Stimulated activated memory B cell treated with anti-CD40 and anti-IgM and Interleukin-4, amounts not matched to agents 10 μg/mL and 1 μg/mL and 100 μg/mL, for 72 hours (primary cell): ENCODE results near the gene DMAC2.

Source experiments
- ATAC-seq: fragments of 150-1000 bp; cut with Tn5 transposase; 2 replicates; pipeline ENCODE4 v1.10.0; 2021
- H3K27ac Mint-ChIP-seq: one replicate; pipeline ENCODE4 v1.8.0; 2022; ENCODE audit warnings: mild to moderate bottlenecking, mixed read lengths
- H3K27me3 Mint-ChIP-seq: one replicate; pipeline ENCODE4 v1.8.0; 2022; ENCODE audit warnings: mixed read lengths
- H3K36me3 Mint-ChIP-seq: one replicate; pipeline ENCODE4 v1.8.0; 2022; ENCODE audit warnings: mixed read lengths
- H3K4me1 Mint-ChIP-seq: one replicate; pipeline ENCODE4 v1.8.0; 2022; ENCODE audit warnings: mixed read lengths
- H3K4me3 Mint-ChIP-seq: one replicate; pipeline ENCODE4 v1.8.0; 2022; ENCODE audit warnings: mild to moderate bottlenecking, moderate library complexity, mixed read lengths
- H3K9me3 Mint-ChIP-seq: one replicate; pipeline ENCODE4 v1.8.0; 2022; ENCODE audit warnings: mixed read lengths

The DMAC2 gene

DNA sequence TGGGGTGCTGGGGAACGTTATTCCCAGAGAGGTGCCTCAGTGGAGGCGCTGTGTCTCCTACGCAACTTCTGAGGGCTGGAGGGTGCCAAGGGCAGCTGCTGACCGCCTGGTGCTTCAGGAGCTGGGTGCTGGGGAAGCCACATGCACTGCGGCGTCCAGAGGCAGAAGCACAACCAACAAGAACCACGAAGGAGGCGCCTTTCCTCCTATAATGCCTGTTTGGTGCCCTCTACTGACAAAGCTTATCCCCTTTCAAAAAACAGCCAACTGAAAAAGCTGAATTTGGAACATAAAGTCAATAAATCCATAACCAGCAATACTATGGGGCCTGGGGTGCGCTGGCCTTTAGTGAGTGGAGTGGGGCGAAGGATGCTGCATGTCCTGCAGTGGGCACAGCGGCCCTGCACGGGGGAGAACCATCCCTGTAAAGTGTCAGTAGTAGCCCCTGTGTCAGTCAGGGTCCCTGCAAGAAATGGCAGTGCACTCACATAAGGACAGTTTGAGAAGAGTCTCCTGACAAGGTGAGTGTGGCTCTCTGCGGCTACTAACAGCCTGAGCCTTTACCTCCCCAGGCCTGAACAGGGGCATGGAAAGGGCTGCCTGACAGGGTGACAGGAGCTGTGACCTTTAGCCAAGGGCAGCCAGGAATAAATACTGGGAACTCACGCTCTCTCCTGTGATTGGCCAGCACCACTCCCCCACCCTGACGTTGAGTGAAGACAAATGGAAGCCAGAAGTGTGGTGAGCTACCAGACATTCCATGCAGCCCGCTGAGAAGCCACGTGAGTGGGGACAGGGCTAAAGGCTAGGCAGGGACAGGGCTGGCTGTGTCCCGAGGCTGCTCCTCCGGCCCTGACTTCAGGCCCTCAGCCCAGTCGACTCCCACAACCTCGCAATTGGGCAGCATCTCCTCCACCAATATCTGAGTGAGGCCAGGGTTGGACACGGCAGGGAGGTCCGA is 8.0 kb downstream of the DMAC2 start:
- no peak overlapping the region for H3K4me3 Mint-ChIP-seq
- ATAC-seq, result no peak
- no peaks in the 10 kb centered on the region for H3K9me3 Mint-ChIP-seq
- no peak overlapping the region for H3K27ac Mint-ChIP-seq
- H3K36me3 Mint-ChIP-seq, result peaks cover 37% of the 10 kb centered on the region
- H3K4me1 Mint-ChIP-seq, result peaks cover 18% of the 10 kb centered on the region
- no peaks in the 10 kb centered on the region for H3K27me3 Mint-ChIP-seq

DNA sequence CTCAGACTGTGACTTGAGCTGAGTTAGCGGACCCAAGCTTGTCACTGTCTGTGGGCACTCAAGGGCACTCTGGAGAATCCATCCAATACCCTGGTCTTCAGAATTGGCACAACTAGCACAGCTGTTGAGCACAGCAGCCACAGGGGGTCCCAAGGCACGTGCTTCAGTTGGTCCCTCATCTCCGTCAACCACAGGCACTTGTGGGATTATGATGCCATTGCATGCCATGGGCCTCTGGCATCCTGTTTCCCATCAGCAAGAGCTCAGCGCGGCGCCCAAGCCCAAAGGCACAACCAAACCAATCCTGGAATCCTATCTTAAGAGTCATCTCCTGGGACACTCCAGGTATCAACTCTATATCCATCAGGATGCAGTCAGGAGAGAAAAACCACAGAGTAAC is 8.8 kb downstream of the DMAC2 start:
- H3K9me3 Mint-ChIP-seq, result no peaks in the 10 kb centered on the region
- H3K36me3 Mint-ChIP-seq, result peaks cover 36% of the 10 kb centered on the region
- ATAC-seq, result no peak
- H3K4me1 Mint-ChIP-seq, result peaks cover 20% of the 10 kb centered on the region
- H3K4me3 Mint-ChIP-seq, result no peak overlapping the region
- no peaks in the 10 kb centered on the region for H3K27me3 Mint-ChIP-seq
- no peak overlapping the region for H3K27ac Mint-ChIP-seq

DNA sequence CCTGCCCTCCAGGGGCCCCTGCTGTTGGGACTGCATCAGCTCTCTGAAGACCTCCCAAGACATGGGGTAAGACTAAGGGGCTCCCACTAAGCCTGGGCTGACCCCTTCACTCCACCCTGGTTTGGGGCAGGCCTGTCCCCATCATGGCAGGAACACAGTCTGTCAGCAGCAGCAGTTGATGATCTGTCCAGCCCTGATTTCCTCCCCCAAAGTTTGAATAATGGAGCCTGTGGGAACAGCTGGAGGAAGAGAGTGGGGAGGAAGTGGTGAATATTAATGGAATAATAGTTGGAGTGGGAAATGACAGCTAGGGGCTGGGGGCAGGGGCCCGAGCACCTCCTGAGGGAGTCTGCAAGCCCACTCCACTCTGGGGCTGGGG is 11.2 kb downstream of the DMAC2 start:
- Mint-ChIP-seq H3K9me3 (no peaks in the 10 kb centered on the region), H3K4me1 (peaks cover 20% of the 10 kb centered on the region), H3K27ac (peak overlapping the region; percentile 76), H3K27me3 (no peaks in the 10 kb centered on the region), H3K4me3 (no peak overlapping the region), H3K36me3 (peaks cover 38% of the 10 kb centered on the region)
- peak; percentile 6 for ATAC-seq

GRCh38 chr19:41427647-41428480 is 11.8 kb downstream of the DMAC2 start:
- no peaks in the 10 kb centered on the region for H3K9me3 Mint-ChIP-seq
- peak overlapping the region; percentile 8 for H3K4me3 Mint-ChIP-seq
- no peaks in the 10 kb centered on the region for H3K27me3 Mint-ChIP-seq
- ATAC-seq, result peak; percentile 13
- peak overlapping the region; percentile 76 for H3K27ac Mint-ChIP-seq
- peaks cover 20% of the 10 kb centered on the region for H3K4me1 Mint-ChIP-seq
- peaks cover 40% of the 10 kb centered on the region for H3K36me3 Mint-ChIP-seq

DNA sequence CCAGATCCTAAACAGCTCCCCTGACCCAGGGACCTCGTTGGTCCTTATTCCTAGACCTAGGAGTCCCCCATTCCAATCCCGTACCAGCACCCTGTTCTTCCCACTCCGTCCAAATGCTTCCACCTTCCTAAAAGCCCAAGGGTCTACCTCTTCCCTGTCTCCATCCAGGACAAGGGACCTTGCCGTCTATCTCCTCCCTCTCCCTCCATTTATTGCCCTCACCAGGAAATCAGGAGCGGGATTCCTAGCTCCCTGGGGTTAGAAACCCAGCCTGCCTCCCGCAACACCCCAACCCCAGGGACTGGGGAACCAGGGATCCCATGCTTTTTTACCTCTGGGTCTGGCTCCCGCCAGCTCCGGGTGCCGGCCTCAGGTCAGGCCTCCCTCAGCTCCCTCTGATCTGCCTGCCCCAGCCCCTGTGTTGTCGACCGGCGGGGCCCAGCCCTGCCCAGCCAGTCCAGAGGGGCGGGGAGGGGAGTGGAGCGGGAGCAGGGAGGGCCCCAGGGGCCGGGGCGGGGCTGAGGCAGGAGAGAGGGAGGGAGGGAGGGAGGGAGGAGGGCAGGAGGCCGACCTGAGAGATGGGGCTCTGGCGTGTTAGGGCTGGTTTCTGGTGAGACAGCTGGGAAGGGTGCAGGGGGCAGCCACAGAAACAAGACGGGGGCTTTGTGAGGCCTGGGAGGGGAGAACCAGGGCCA is 12.6 kb downstream of the DMAC2 start, which contains the start of gene B3GNT8:
TSS of gene B3GNT8 (minus strand) at position 423 of the 695 bp plus-strand sequence. CDS start 596 bp downstream, outside the sequence.
- Mint-ChIP-seq H3K9me3 (no peaks in the 10 kb centered on the region), H3K36me3 (peaks cover 42% of the 10 kb centered on the region), H3K27me3 (no peaks in the 10 kb centered on the region)

GRCh38 chr19:41426116-41426841 is 13.4 kb downstream of the DMAC2 start:
- Mint-ChIP-seq H3K4me1 (peaks cover 20% of the 10 kb centered on the region), H3K36me3 (peaks cover 44% of the 10 kb centered on the region), H3K9me3 (no peaks in the 10 kb centered on the region), H3K27me3 (no peaks in the 10 kb centered on the region), H3K4me3 (no peak overlapping the region), H3K27ac (peak overlapping the region; percentile 76)
- no peak for ATAC-seq

More for the DNA sequence above, 12.6 kb downstream of the DMAC2 start, which contains the start of gene B3GNT8:
- peak within 1 kb of the TSS; percentile 8 for H3K4me3 Mint-ChIP-seq
- peak within 1 kb of the TSS; percentile 76 for H3K27ac Mint-ChIP-seq
- peaks cover 20% of the 10 kb centered on the region for H3K4me1 Mint-ChIP-seq
- peak; percentile 68 for ATAC-seq

- Mint-ChIP-seq H3K27me3 (no peaks in the 10 kb centered on the region), H3K27ac (no peak overlapping the region), H3K9me3 (no peaks in the 10 kb centered on the region), H3K36me3 (peaks cover 51% of the 10 kb centered on the region), H3K4me3 (no peak overlapping the region), H3K4me1 (peaks cover 20% of the 10 kb centered on the region)
- ATAC-seq, result no peak
Measured at GRCh38 chr19:41425174-41426115, 14.3 kb downstream of the DMAC2 start.

GRCh38 chr19:41424335-41425173 is 15.2 kb downstream of the DMAC2 start:
- H3K4me3 Mint-ChIP-seq, result no peak overlapping the region
- no peaks in the 10 kb centered on the region for H3K9me3 Mint-ChIP-seq
- no peaks in the 10 kb centered on the region for H3K27me3 Mint-ChIP-seq
- H3K36me3 Mint-ChIP-seq, result peaks cover 59% of the 10 kb centered on the region
- H3K27ac Mint-ChIP-seq, result no peak overlapping the region
- no peak for ATAC-seq
- peaks cover 20% of the 10 kb centered on the region for H3K4me1 Mint-ChIP-seq

DNA sequence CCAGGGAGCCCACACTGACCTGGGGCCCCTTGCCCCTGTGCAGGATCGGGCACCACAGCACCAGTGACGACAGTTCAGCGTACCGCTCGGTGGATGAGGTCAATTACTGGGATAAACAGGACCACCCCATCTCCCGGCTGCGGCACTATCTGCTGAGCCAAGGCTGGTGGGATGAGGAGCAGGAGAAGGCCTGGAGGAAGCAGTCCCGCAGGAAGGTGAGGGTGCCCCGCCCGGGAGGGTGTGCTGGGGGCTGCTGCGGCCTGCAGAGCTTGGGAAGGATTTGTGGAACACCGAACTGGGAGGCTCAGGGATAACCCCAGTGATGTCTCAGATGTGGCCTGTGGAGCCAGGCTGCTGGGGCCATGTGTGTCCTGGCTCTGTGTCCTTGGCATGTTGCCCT is 16.8 kb downstream of the DMAC2 start:
- no peaks in the 10 kb centered on the region for H3K9me3 Mint-ChIP-seq
- H3K27me3 Mint-ChIP-seq, result no peaks in the 10 kb centered on the region
- H3K27ac Mint-ChIP-seq, result no peak overlapping the region
- no peak overlapping the region for H3K4me3 Mint-ChIP-seq
- H3K4me1 Mint-ChIP-seq, result peaks cover 13% of the 10 kb centered on the region
- no peak for ATAC-seq
- H3K36me3 Mint-ChIP-seq, result peaks cover 60% of the 10 kb centered on the region

- Mint-ChIP-seq H3K4me3 (no peak overlapping the region), H3K36me3 (peaks cover 61% of the 10 kb centered on the region), H3K27ac (no peak overlapping the region), H3K9me3 (no peaks in the 10 kb centered on the region), H3K27me3 (no peaks in the 10 kb centered on the region), H3K4me1 (peaks cover 8% of the 10 kb centered on the region)
- ATAC-seq, result no peak
Measured at GRCh38 chr19:41422456-41422855, 17.3 kb downstream of the DMAC2 start.

DNA sequence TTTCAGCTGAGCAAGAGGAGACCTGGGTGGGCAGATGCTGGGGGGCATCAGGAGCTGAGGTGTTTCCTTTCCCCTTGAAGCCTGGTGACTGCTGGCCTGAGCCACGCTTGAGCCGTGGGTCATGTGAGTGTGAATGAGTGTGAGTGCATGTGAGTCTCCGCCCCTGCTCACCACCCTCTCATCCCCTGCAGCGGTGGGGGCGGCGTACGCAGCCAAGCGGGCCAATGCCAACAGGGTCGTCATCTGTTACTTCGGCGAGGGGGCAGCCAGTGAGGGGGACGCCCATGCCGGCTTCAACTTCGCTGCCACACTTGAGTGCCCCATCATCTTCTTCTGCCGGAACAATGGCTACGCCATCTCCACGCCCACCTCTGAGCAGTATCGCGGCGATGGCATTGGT is 17.7 kb downstream of the DMAC2 start:
- Mint-ChIP-seq H3K27me3 (no peaks in the 10 kb centered on the region), H3K4me3 (no peak overlapping the region), H3K4me1 (peaks cover 4% of the 10 kb centered on the region), H3K9me3 (no peaks in the 10 kb centered on the region), H3K36me3 (peaks cover 63% of the 10 kb centered on the region), H3K27ac (no peak overlapping the region)
- ATAC-seq, result no peak

DNA sequence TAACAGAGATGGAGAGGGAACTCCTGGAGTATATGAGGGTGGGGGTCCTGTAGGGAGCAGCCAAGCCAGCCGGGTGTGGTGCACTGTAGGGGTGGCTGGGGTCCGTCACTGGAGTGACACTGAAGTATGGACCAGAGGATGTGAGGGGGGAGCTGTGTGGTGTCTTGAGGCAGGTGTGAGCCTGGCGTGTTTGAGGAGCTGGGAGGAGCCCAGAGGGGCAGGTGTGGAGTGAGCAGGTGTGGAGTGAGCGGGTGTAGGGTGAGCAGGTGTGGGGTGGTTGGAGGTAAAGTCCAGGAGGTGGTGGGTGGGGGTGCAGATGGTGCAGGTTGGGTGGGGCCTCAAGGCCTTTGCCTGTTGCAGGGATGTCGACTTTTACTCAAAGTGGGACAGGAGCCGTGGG is 18.4 kb downstream of the DMAC2 start:
- H3K4me1 Mint-ChIP-seq, result no peaks in the 10 kb centered on the region

More for the DNA sequence above, 18.4 kb downstream of the DMAC2 start:
- H3K9me3 Mint-ChIP-seq, result no peaks in the 10 kb centered on the region
- H3K4me3 Mint-ChIP-seq, result no peak overlapping the region
- H3K36me3 Mint-ChIP-seq, result peaks cover 61% of the 10 kb centered on the region
- H3K27ac Mint-ChIP-seq, result no peak overlapping the region
- no peak for ATAC-seq
- no peaks in the 10 kb centered on the region for H3K27me3 Mint-ChIP-seq
